A673 (cell line): ENCODE results near the gene ZNRF3.

Source experiments
- EZH2 ChIP-seq: fragments of 200-600 bp; sonication (generic); IDR thresholded peaks from 2 replicates; pipeline ENCODE4 v1.6.1; 2017; ENCODE audit warnings: borderline replicate concordance, low read depth, mild to moderate bottlenecking, mixed read lengths, antibody characterized with exemption, low read length; ENCODE audit not compliant: poor library complexity, severe bottlenecking
- TF ChIP-seq, protein P1 (sequence below): fragments of 300-800, 200-600 bp; sonication (generic); conservative IDR thresholded peaks from 2 replicates; pipeline ENCODE4 v1.5.1; 2017; ENCODE audit warnings: low read depth, mild to moderate bottlenecking, antibody characterized with exemption, low read length, moderate library complexity, mixed read lengths

DNA sequence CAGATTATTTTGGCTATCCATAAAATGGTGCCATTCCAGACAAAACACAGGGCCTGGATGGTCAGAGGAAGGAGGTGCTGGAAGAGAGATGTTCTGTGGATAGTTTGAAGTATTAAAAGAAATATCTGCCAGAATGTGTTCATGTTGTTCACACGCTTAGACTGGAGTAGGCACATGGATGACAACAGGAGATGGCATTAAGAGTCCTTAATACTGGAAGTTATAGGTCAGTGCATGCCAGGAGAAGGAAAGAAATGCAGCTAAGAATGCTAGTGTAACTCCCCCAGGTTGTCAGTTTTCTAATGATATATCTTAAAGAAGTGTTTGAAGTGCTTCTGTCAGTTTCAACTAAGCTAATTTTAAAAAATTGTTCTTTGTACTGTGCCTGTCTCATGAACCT is 209.7 kb downstream of the ZNRF3 start:
- no peak for TF ChIP-seq EZH2
- TF ChIP-seq, protein P1, sequence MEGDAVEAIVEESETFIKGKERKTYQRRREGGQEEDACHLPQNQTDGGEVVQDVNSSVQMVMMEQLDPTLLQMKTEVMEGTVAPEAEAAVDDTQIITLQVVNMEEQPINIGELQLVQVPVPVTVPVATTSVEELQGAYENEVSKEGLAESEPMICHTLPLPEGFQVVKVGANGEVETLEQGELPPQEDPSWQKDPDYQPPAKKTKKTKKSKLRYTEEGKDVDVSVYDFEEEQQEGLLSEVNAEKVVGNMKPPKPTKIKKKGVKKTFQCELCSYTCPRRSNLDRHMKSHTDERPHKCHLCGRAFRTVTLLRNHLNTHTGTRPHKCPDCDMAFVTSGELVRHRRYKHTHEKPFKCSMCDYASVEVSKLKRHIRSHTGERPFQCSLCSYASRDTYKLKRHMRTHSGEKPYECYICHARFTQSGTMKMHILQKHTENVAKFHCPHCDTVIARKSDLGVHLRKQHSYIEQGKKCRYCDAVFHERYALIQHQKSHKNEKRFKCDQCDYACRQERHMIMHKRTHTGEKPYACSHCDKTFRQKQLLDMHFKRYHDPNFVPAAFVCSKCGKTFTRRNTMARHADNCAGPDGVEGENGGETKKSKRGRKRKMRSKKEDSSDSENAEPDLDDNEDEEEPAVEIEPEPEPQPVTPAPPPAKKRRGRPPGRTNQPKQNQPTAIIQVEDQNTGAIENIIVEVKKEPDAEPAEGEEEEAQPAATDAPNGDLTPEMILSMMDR: no peak
